Skeletal muscle cell (primary cell): ENCODE data around the gene AKIRIN2.
"Not testable (repeated sequence)": the region's sequence is repeated elsewhere in the genome, so short reads cannot be mapped to it uniquely, and the experiment has no call there.

Source experiments
- DNase-seq: peaks from one replicate; pipeline ENCODE4 v3.0.0-alpha.2; 2010; ENCODE audit warnings: low read depth
- H3K4me3 ChIP-seq: 2 replicates; pipeline ENCODE4 v1.5.1; 2011; ENCODE audit warnings: low read depth, mild to moderate bottlenecking, control low read depth, low read length, moderate library complexity

Gene AKIRIN2

GRCh38 chr6:87696817-87697216, 5.2 kb downstream of the AKIRIN2 start:
- not testable (repeated sequence) for H3K4me3 ChIP-seq, DNase-seq

DNA sequence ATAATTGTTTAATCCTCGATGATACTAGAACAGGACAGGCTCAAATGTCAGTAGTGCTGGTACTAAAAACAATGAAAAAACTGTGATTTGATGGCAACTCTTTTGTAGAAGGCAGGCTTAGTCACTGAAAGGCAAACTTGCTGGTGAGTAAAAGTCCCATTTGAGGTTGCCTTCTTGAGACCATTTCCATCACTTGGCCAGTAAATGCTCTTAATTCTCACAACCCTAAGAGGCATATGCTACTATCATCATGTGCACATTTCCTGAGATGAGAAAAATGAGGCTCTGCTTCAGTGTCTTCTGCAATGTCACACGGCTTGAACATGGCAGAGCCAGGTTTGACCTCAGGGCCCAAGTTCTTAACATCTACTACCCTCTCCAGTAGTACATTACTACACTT, 9.9 kb downstream of the AKIRIN2 start:
- DNase-seq, result no peak
- no peak overlapping the region for H3K4me3 ChIP-seq

DNA sequence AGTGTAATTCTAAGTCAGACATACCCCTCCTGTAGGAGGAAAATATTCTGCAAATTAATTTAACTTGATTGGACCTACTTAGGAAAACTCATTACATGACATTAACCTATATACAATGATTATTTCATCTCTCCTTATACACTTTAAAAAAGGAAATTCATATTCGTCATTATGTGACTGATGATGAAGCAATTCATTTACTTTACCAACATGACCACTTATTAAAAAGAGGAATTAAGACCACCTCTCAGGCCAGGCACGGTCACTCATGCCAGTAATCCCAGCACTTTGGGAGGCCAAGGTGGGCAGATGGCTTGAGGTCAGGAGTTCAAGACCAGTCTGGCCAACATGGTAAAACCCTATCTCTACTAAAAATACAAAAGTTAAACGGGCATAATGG, 11.6 kb downstream of the AKIRIN2 start:
- DNase-seq, result no peak
- H3K4me3 ChIP-seq, result no peak overlapping the region

- not testable (repeated sequence) for H3K4me3 ChIP-seq, DNase-seq
Observed at GRCh38 chr6:87687893-87688292, 14.1 kb downstream of the AKIRIN2 start.

GRCh38 chr6:87687296-87687695, 14.7 kb downstream of the AKIRIN2 start:
- no peak overlapping the region for H3K4me3 ChIP-seq
- DNase-seq, result no peak

DNA sequence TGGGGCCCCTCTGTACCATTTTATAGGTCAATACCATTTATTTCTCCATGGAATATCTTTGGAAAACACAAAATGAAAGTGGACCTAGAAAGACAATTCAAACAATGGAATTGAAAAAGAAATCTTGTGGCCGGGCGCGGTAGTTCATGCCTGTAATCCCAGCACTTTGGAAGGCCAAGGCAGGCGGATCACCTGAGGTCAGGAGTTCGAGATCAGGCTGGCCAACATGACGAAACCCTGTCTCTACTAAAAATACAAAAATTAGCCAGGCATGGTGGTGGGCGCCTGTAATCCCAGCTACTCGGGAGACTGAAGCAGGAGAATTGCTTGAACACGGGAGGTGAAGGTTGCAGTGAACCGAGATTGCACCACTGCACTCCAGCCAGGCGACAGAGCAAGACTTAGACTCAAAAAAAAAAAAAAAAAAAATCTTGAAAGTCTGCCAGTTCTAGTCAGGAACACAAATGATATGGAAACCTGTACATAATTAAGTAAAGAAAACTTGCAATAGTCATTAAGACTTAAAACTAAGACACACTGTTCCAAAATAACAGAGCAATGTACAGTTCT, 15.3 kb downstream of the AKIRIN2 start:
- not testable (repeated sequence) for H3K4me3 ChIP-seq, DNase-seq

DNA sequence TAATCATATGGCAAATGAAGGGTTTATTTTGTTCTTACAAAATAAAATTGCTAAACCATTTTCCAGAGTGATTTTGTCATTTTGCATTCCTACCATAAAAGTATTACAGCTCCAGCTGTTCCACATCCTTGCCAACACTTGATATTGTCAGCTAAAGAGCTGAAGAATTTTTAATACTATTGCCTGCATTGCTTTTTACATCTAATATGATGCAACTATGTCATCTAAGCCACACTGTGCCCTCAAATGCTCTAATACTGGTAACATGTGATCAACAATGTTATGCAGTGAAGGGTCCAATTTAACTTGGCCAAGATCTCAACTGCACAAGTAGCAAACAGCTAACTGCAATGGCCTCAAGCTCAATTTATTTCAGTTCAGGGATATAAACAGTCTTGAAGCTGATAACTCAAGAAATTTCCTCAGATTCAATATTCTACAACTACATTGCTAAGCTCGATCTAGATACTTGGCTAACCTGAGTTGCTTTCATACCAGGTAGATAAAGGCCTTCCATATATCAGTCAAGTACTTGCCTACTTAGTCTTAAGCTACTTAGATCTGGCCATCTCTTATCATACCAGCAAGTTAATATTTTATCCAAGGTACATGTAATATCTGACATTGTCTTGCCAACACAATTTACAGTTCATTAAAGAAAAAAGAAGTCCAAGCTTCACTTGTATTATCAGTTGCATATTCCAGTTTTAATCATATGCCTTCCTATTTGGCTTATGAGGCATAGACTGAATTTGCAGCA, 17.0 kb downstream of the AKIRIN2 start:
- DNase-seq, result no peak
- H3K4me3 ChIP-seq, result no peak overlapping the region

DNA sequence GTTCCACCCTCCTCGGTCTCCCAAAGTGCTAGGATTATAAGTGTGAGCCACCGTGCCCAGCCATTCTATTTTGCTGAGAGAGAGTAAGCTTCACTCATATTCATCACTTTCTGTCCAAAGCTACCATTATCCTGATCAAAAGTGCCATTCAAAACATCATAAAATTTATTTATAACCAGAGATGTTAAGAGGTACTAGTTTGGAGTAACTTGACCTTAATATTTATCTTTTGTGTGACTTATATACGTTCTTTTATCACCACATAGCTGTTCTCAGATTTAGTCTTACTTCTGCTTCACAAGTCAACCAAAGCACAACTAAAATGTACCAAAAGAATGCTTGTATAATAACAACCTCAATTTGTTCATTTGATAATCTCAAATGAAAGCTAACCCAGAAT, 18.1 kb downstream of the AKIRIN2 start:
- no peak for DNase-seq
- H3K4me3 ChIP-seq, result no peak overlapping the region

DNA sequence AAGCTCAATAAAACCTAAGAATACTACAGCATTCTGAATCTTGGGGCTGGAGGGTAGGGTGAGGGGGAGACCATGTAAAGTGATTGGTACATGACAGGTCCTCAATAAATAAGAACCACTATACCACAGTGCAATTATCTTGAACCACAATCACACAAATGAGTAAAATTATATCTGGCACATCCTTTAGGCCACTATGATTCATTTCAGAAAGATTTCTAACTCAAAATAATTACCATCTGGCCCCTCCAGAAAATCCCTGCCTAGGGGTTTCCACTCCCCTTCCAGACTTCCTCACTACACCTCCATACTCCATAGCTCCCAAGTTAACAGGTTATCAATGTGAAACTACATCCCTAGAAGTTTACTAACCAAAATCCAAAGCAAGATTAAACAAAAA, 19.7 kb downstream of the AKIRIN2 start:
- no peak overlapping the region for H3K4me3 ChIP-seq
- DNase-seq, result no peak

DNA sequence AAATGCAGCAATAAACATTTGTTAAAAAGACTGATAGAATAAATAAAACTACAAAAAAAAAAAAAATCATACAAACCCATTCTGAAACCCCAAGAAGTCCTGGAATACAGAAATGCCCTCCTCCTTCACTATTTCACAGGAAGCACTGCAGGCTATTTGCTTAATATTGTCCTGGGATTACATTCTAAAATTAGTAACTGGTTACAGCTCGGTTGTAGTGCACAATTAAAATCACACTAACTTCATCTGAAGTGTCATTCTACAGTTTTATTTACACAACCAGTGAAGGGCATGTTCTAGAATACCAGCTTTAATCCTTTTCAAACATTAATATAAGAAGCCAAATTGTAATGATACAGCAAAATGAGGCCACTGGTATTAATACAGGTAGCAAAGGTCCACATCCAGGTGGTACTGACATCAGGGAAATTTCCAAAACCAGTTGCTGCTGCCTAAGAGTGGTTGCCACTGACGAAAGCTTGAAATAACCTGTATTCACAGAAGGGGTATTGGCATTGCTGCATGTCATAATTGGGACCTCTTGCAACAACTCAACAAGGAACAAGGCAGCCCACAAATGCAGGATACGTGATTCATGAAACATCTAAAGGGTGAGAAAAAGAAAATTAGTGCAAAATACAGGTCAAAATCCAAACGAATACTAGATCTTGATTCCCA, 26.9 kb downstream of the AKIRIN2 start:
- DNase-seq, result no peak
- H3K4me3 ChIP-seq, result no peak overlapping the region

DNA sequence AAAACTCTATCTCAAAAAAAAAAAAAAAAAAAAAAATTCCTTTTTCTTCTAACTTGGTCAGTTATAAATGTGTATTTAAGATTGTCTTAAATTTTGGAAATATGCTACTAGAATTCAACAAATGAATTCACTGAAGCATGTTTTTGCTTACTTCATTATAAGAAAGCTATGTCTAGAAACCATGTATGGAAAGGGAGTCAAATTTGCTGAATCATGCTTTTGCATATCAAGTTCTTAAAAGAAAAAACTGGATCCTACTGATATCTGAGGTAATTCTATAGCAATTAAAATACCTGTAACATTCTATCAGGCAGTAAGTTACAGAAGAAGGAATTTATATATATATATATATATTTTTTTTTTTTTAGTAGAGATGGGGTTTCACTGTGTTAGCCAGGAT, 27.7 kb downstream of the AKIRIN2 start:
- no peak for DNase-seq
- H3K4me3 ChIP-seq, result no peak overlapping the region

DNA sequence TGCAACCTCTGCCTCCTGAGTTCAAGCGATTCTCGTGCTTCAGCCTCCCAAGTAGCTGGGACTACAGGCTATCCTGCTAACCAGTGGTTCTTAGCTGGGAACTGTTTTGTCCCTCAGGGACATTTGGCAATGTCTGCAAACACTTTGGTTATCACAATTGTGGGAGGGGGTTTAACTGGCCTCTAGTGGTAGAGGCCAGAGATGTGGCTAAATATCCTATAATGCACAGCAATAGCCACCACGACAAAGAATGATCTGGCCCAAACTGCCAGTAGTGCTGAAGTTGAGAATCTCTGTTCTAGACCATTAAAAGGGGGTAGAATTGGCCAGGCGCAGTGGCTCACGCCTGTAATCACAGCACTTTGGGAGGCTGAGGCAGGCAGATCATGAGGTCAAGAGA, 28.8 kb downstream of the AKIRIN2 start:
- no peak for DNase-seq
- no peak overlapping the region for H3K4me3 ChIP-seq

DNA sequence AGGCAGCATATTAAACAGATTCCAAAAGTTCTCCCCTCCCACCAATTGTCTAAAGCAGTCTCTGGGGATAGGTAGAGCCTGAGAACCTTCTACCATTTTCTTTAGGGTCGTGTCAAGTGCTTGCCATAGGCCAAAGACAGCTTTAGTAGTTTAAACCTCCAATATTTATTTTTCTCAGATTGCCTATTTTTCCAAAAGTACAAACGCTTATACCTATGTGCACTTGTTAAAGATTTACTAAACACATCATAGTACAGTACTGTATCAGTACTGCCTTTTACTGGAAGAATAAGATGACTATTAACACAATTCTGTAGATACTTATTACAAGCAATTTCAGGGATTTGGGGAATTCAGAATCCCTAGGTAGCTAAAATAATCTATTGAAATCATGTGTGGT, 29.4 kb downstream of the AKIRIN2 start:
- DNase-seq, result no peak
- H3K4me3 ChIP-seq, result no peak overlapping the region

- no peak overlapping the region for H3K4me3 ChIP-seq
- DNase-seq, result no peak
Observed at GRCh38 chr6:87671555-87672029, 30.4 kb downstream of the AKIRIN2 start.

DNA sequence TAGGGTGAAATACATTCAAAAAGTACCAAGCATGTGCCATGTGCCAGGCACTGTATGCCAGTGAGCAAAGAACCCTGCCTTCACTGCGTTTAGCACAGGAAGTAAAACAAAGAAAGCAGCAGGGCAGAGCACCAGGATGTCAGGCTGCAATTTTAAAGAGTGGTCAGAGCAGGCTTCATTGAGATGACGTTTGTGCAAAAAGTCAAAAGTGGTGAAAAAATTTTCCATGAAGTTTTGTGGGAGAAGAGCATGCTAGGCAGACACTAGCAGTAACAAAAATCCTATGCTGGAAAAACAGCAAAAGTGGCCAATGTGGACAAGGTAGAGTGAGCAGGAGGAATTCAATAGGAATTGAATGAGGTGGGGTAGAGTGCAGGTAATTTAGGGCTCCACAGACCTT, 31.3 kb downstream of the AKIRIN2 start:
- no peak overlapping the region for H3K4me3 ChIP-seq
- DNase-seq, result no peak

GRCh38 chr6:87669051-87669450, 33.0 kb downstream of the AKIRIN2 start:
- DNase-seq, result no peak

GRCh38 chr6:87668013-87668412, 34.0 kb downstream of the AKIRIN2 start:
- no peak for DNase-seq
- no peak overlapping the region for H3K4me3 ChIP-seq

More at GRCh38 chr6:87669051-87669450, 33.0 kb downstream of the AKIRIN2 start:
- no peak overlapping the region for H3K4me3 ChIP-seq

DNA sequence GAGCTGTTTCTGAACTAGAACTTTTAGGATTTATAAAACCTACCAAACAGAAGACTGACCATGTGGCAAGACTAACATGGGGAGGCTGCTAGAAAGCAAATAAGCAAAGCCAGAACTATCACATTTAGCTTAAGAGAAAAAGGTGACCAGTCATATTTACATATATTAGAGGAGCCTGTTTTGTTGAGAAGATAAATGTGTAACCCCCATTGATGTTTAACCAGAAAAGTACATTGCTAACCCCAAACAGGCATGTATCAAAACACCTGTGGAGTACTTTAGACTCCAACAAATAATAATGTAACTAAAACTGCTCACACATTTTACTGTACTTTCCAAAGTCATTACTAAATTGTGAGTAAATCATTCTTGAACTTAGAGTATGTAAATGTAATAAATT, 35.0 kb downstream of the AKIRIN2 start:
- H3K4me3 ChIP-seq, result no peak overlapping the region
- DNase-seq, result no peak

- no peak for DNase-seq
Observed at GRCh38 chr6:87664921-87665485, 37.0 kb downstream of the AKIRIN2 start.

DNA sequence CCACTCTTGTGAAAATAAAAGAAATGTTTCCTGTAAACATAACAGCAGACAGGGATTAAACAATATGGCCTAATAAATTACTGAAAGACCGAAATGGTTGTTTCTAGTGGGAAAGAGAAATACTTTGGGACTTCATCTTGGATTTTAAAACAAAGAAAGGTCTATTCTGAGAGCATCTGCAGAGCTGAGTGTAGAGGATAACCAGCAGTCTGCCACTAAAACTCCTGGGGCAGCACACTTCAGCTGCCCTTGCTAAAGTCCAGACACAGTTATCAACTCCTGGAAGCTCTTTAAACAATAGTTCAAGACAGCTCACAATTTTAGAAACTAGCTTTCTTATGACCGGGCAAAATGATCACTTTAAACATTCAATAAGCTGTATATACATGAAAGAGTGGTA, 38.6 kb downstream of the AKIRIN2 start:
- no peak for DNase-seq
- H3K4me3 ChIP-seq, result no peak overlapping the region

More at GRCh38 chr6:87664921-87665485, 37.0 kb downstream of the AKIRIN2 start:
- no peak overlapping the region for H3K4me3 ChIP-seq
